ENCODE data around the gene SNRPB.

The SNRPB gene

DNA sequence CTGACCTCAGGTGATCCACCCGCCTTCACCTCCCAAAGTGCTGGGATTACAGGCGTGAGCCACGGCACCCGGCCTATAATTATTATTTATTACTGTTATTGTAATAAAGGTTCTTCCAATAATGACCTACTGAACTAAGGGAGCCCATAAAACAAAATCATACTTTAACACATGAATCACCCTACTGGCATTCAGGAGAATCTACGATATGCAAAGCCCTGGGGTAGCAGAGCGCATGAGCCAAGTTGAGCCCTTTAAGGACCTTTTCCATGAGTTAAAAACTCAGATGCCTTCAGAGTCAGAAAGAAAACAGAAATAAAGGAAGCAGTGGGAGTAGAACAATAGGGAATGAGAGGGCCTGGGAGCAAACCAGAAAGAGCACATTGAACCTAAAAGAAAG, 41.5 kb downstream of the SNRPB start:
- DNase-seq (ENCODE audit: low read depth, low spot score): no peak

DNA sequence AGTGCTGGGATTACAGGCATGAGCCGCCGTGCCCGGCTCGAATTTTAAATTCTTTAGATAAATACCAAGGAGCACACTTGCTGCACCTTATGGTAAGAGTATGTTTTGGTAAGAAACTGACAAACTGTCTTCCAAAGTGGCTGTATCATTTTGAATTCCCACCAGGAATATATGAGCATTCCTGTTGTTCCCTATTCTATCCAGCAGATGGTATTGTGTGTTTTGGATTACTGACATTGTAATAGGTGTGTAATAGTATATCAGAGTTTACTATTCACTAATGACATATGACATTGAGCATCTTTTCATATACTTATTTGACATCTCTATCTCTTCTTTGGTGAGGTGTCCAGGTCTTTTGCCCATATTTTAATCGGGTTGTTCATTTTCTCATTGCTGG, 49.3 kb downstream of the SNRPB start:
- no peak for DNase-seq (ENCODE audit: low read depth, low spot score)

DNA sequence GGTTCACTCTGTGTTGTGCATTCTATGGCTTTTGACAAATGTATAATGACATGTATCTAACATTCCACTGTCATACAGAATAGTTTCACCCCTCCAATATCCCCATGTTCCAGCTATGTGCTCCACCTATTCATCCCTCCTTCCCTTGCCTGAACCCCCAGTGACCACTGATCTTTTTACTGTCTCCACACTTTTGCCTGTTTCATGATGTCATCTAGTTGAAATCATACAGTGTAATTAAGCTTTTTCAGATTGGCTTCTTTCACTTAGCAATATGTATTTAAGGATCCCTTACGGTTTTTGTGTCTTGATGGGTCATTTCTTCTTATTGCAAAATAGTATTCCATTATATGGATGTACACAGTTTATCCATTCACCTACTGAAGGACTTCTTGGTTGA, 50.1 kb downstream of the SNRPB start:
- DNase-seq (ENCODE audit: low read depth, low spot score): no peak

DNA sequence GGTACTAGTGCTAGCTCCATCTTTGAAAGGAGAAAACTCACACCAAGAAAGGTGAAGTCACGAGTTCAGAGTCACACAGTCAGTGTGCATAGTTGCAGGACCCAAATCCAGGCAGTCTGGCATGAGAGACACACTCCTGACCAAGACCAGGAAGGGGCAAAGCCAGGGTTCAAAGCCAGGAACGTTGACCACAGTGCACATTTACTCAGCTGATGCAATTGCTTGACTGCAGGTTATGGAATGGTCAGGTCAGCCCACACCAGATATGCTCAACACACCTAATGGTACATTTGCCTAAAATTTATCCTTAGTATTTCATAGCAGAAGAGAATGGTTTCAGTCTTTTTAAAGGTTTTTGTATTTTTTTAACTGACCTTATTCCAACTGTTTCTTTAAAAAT, 52.2 kb downstream of the SNRPB start:
- DNase-seq (ENCODE audit: low read depth, low spot score): no peak

DNA sequence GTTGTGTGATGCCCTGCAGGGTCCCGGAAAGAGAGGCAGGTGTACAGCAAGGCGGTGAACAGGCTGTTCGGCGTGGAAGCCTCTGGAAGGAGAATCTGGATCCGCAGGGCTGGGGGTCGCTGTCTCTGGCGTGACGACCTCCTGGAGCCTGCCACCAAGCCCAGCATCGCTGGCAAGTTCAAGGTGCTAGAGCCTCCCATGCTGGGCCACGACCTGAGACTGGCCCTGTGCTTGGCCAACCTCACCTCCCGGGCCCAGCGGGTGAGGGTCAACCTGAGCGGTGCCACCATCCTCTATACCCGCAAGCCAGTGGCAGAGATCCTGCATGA, 53.4 kb downstream of the SNRPB start:
- no peak for DNase-seq (ENCODE audit: low read depth, low spot score)

DNA sequence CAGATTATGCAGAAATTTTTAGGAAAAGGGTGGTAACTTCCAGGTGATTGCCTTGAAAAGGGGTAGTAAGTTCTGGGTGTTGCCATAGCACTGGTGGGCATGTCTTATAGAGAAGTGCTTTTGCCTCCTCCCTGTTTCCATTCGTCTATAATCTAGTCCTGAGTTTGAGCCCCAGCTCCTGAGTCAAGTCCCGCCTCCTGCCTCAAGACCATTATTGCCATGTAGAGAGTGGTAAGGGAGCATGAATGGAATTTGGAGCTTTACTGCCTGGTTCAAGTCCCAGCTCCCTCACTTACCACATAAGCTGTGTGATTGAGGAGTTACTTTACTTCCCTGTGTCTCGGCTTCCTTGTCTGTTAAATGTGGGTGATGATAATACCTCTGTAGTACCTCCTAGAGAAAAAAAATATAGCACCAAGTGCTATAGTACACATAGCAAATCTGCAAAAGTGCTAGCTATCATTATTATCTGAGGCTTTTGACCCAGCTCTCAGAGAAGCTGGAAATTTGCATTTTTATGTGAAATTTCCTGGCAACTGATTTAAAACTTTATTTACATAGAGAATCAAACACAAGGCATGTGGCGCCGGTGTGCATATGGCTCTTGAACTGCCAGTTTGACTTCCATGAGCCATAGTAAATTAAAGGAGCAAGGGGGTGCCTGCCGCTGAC, 53.9 kb downstream of the SNRPB start:
- no peak for DNase-seq (ENCODE audit: low read depth, low spot score)
